ENCODE measurements around the gene CBY1.

CBY1 gene

GRCh38 chr22:38704654-38705234, 48.3 kb downstream of the CBY1 start:
- no peak for DNase-seq

GRCh38 chr22:38705235-38706100, 49.0 kb downstream of the CBY1 start, which contains the start of gene GTPBP1:
GTPBP1 (plus strand) TSS chr22:38705944; CDS start chr22:38705956, 12 bp downstream.
- DNase-seq, result peak; percentile 100

GRCh38 chr22:38706101-38706900, 49.9 kb downstream of the CBY1 start:
- DNase-seq, result peak; percentile 31

- DNase-seq, result no peak
Observed at GRCh38 chr22:38706901-38707195, 50.4 kb downstream of the CBY1 start.

- no peak for DNase-seq
Observed at GRCh38 chr22:38707346-38707745, 50.9 kb downstream of the CBY1 start.

GRCh38 chr22:38707984-38708383, 51.5 kb downstream of the CBY1 start:
- DNase-seq, result no peak

GRCh38 chr22:38709306-38709705, 52.9 kb downstream of the CBY1 start:
- no peak for DNase-seq

- no peak for DNase-seq
Observed at GRCh38 chr22:38710351-38710750, 53.9 kb downstream of the CBY1 start.

GRCh38 chr22:38710866-38711265, 54.4 kb downstream of the CBY1 start:
- DNase-seq, result no peak

GRCh38 chr22:38712486-38713207, 56.2 kb downstream of the CBY1 start:
- DNase-seq, result no peak

GRCh38 chr22:38713921-38714320, 57.5 kb downstream of the CBY1 start:
- DNase-seq, result no peak

GRCh38 chr22:38715176-38715764, 58.8 kb downstream of the CBY1 start:
- no peak for DNase-seq

- DNase-seq, result no peak
Observed at GRCh38 chr22:38715852-38716251, 59.4 kb downstream of the CBY1 start.

- no peak for DNase-seq
Observed at GRCh38 chr22:38716271-38716670, 59.8 kb downstream of the CBY1 start.

- no peak for DNase-seq
Observed at GRCh38 chr22:38716826-38717225, 60.4 kb downstream of the CBY1 start.

- DNase-seq, result no peak
Observed at GRCh38 chr22:38717244-38717643, 60.8 kb downstream of the CBY1 start.

- no peak for DNase-seq
Observed at GRCh38 chr22:38718414-38718813, 62.0 kb downstream of the CBY1 start.

- no peak for DNase-seq
Observed at GRCh38 chr22:38719196-38719595, 62.8 kb downstream of the CBY1 start.

GRCh38 chr22:38720350-38720749, 63.9 kb downstream of the CBY1 start:
- no peak for DNase-seq

GRCh38 chr22:38721551-38721950, 65.1 kb downstream of the CBY1 start:
- DNase-seq, result no peak
